Measurements from ENCODE around the gene TCF3.

Gene TCF3

GRCh38 chr19:1629256-1629808 is 23.1 kb downstream of the TCF3 start:
- DNase-seq, result no peak

GRCh38 chr19:1627194-1627593 is 25.2 kb downstream of the TCF3 start:
- no peak for DNase-seq

GRCh38 chr19:1626417-1627010 is 25.9 kb downstream of the TCF3 start:
- DNase-seq, result no peak

GRCh38 chr19:1624458-1624857 is 28.0 kb downstream of the TCF3 start:
- DNase-seq, result peak; percentile 73

- DNase-seq, result no peak
These were observed 29.9 kb downstream of the TCF3 start for GRCh38 chr19:1622541-1622940.

GRCh38 chr19:1622007-1622406 is 30.4 kb downstream of the TCF3 start:
- no peak for DNase-seq

DNA sequence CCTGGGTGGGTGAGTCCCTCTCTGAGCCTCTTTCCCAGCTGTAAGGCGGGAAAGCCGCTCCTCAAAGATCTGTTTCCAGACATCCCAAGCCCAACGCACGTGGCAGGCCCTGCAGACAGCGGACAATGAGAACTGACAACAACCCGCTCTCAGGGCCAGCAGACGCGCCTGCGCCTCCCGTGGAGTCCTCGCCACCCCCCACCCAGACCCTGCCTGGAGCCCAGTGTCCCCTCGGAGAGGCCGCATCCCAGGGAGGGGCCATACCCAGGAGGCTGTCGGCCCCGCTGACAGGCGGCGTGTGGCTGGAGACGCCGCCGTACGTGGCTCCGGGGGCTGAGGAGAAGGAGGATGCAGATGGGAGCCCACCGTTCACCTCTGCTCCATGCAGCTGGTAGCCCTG is 30.8 kb downstream of the TCF3 start:
- no peak for DNase-seq

DNA sequence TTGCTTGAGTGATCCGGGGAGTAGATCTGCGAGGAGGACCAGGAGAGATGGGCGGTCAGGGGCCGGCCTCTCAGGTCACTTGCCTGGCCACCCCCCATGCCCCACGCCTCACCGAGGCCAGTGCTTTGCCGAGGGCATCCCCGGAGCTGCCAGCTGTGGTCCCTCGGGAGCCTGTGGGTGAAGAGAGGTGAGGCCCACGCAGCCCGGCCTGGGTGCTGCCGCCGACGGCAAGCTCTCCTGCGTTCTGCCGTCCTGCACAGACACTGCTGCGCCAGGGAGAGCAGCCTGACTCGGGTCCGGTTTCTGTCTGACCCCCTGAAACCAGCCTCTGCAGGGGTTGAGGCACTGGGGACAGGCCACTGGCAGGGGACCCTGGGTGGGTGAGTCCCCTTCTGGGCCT is 31.4 kb downstream of the TCF3 start:
- DNase-seq, result no peak

DNA sequence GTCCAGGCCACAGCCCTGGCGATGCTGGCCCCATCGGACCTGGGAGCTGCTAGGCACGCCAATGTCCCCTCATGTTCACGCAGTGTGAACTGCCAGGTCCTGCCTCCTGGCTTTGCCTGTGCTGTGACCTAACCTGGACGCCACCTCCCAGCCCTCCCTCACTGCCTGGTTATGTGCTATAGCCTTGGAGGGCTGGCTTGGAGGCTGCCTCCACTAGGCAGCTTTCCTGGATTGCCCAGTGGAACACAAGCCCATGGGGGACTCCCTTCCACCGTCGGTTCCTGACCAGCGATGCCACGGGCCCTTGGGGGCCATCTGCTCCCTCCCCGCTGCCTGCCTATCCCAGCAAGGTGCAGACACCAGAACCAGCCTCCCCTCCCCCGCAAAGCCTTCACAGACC is 31.9 kb downstream of the TCF3 start:
- DNase-seq, result no peak

DNA sequence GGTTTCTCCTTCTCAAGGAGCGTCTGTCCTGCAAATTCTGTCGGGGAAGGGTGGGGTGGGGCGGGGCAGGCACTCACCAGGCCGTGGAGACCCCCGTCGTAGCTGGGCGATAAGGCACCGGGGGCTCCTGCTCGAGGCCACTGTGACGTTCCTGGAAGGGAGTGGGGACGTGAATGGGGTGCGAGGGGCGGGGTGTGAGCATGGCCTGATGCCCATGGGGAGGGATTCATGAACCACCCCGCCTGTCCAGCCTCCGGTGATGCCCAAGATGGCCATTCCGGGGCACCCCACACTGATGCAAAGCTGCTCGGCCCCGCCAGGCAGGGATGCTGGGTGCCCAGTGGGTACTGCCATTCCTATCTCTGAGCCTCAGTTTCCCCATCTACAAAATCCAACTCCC is 32.7 kb downstream of the TCF3 start:
- no peak for DNase-seq

- DNase-seq, result no peak
These were observed 33.3 kb downstream of the TCF3 start for GRCh38 chr19:1619094-1619439.

DNA sequence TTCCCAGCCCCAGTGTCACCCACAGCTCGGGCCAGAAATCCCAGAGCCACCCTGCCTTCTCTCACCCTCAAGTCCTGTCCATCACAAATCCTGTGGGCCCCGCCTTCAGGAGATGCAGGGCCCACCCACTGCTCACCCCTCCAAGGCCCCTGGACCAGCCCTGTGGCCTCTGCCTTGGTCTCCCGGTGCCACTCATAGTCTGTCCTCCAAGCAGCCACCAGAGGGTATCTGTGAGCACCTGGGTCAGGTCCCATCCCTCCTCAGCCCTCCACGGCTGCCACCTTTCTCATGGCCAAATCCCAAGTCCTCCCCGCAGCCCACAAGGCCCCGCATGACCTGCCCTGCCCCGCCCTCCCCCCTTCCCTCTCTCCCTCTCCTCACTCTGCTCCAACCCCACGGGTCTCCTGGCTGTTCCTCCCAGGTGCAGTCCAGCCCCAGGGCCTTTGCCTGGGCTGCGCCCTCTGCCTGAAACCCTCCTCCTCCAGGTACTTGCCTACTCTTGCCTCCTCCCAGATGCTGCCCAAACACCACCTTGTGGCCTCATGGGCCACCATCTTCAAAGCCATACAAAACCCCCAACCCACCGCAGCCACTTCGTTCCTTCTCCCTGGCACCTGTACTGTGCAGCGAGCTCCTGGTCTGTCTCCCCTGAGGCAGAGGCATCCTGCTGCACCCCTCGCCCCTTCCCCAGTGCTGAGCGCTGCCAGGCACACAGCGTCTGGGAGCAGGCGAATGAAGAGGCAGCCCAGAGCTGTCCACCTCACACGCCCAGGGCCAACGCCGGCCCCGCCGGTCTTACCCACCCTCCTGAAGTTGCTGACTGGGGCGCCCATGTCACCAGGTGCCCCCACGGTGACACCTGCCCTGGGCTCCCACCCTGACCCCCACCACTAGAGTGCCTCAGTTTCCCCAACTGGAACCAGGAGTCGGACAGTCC is 34.0 kb downstream of the TCF3 start:
- peak; percentile 49 for DNase-seq

- DNase-seq, result no peak
These were observed 35.5 kb downstream of the TCF3 start for GRCh38 chr19:1616875-1617274.

GRCh38 chr19:1616396-1616795 is 36.0 kb downstream of the TCF3 start:
- no peak for DNase-seq

DNA sequence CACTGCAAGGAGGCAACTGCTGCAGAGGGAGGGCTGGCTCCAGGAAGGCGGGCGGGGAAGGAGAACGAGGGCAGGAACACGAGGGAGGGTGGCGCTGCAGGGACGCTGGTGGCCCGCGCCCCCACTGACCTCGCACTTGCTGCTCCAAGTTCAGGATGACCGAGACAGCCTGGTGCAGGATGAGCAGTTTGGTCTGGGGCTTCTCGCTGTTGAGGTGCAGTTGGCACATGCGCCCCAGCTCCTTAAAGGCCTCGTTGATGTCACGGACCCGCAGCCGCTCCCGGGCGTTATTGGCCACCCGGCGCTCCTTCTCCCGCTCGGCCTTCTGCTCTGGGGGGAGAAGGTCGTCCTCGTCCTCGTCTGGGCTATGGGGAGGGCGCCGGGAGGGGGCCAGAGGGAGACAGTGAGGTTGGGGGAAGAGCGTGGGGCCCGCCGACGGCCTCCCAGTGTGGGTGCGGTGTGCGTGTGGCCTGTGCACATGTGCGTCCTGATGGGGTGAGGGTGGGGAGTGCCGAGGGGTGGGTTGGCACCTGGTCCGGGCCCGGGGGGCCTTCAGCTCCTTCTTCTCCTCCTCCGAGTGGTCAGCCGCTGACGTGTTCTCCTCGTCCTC is 37.2 kb downstream of the TCF3 start:
- no peak for DNase-seq

DNA sequence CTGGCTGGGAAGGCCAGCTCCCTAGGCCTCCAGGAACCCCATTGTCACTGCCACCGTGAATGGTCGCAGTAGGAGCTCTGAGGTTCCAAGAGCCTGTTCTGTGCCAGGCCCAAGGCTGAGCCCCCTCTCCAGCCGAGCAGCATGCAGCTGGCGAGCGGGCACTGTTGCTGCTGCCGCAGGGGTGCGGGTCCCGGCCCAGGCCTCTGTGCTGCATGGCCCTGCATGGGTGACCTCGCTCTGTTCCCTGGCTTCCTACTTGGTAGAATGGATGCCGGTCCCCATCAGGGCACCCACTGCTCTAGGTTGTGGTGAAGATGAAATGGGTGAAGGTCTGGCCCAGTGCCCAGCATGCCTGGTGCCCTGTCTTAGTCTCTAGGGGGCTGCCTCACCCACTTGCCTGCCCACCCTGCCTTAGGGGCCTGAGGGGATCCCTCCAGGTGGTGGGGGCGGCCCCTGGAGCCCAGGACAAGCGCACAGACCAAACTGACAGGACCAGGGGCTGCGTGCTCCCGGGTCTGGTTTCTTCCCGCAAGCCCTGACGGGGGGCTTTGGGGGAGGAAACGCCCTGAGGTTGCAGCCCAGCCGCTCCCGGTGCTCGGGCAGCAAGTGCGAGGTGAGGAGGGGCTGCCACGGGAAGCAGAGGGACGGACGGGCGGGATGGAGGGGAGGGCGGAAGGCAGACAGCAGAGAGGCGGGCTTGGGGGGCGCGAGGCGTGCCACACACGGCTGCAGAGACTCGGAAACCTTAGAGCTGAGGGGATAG is 38.4 kb downstream of the TCF3 start:
- no peak for DNase-seq

- no peak for DNase-seq
These were observed 39.3 kb downstream of the TCF3 start for GRCh38 chr19:1613146-1613545.

- DNase-seq, result no peak
These were observed 40.0 kb downstream of the TCF3 start for GRCh38 chr19:1612114-1613086.

- DNase-seq, result no peak
These were observed 41.1 kb downstream of the TCF3 start for GRCh38 chr19:1611353-1611752.

DNA sequence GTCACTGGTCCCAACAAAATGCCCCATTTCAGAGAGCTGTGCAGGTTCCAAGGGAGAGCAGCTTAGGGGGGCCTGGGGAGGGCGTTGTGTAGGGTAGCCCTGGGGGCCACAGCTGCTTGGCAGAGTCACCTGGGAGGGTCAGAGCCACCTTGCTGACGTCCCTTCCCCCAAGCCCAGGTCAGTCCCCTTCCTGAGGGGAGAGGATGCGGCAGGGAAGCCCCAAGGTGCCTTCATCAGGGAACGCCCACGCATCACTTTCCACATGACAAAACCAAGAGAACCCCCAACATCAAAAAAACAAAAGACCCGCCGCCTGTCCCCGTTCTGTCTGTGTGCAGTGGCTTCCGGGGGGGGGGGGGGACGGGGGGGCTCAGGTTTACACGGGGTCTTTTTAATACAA is 41.8 kb downstream of the TCF3 start:
- DNase-seq, result peak; percentile 49

- no peak for DNase-seq
These were observed 42.5 kb downstream of the TCF3 start for GRCh38 chr19:1609680-1610474.

Measured in stimulated activated CD8-positive, alpha-beta memory T cell treated with anti-CD3 and anti-CD28 coated beads, Interleukin-4, amount 100 ng/mL, for 48 hours (primary cell).